HL-60 (cell line): ENCODE measurements around the gene TMEM208.

ENCODE experiments used
- GABPA ChIP-seq: IDR thresholded peaks from 2 replicates; pipeline ENCODE4 v1.6.1; 2012; ENCODE audit warnings: low read depth
- POLR2AphosphoS5 ChIP-seq: IDR thresholded peaks from 2 replicates; pipeline ENCODE4 v1.6.1; 2012; ENCODE audit warnings: low read depth
- TF ChIP-seq, protein P1 (sequence below): IDR thresholded peaks from one replicate; pipeline ENCODE4 v1.5.1; 2011; ENCODE audit warnings: low read length, control low read depth, inconsistent platforms; ENCODE audit not compliant: insufficient read depth
- TF ChIP-seq, protein P2 (sequence below): IDR thresholded peaks from 2 replicates; pipeline ENCODE4 v1.6.1; 2012; ENCODE audit warnings: low read depth; ENCODE audit not compliant: insufficient replicate concordance

DNA sequence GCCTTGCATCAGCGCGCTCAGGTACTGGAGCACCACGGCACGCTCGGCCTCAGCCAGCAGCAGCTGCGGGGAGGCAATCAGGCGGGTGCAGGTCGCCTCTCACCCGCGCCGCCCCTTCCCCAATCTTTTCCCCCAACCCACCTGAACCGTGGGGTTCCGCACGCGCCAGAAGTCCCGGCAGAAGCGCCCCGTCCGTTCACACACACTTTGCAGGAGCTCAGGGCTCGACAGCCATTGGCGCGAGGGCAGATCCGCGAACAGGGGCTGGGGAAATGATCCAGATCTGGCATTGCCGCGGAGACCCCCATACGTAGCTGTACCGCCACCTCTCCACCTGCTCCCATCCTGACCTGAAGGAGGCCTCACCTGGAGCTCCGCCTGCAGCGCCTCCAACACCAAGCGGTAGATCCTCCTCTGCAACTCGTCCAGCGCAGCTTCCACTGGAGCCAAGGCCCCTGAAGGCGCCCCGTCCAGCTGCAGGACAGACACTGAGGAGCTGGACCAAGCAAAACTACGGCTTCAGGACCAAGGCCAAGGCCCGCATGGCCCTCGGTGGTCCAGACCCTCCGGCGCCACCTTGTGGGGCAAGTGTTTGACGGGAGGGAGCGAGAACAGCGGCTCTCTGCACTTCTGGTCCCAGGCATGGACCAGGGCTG lies 41.8 kb upstream of the TMEM208 start:
- TF ChIP-seq GABPA (no peak), POLR2AphosphoS5 (no peak)
- TF ChIP-seq, protein P1, sequence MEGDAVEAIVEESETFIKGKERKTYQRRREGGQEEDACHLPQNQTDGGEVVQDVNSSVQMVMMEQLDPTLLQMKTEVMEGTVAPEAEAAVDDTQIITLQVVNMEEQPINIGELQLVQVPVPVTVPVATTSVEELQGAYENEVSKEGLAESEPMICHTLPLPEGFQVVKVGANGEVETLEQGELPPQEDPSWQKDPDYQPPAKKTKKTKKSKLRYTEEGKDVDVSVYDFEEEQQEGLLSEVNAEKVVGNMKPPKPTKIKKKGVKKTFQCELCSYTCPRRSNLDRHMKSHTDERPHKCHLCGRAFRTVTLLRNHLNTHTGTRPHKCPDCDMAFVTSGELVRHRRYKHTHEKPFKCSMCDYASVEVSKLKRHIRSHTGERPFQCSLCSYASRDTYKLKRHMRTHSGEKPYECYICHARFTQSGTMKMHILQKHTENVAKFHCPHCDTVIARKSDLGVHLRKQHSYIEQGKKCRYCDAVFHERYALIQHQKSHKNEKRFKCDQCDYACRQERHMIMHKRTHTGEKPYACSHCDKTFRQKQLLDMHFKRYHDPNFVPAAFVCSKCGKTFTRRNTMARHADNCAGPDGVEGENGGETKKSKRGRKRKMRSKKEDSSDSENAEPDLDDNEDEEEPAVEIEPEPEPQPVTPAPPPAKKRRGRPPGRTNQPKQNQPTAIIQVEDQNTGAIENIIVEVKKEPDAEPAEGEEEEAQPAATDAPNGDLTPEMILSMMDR: peak; percentile 59
- TF ChIP-seq, protein P2, sequence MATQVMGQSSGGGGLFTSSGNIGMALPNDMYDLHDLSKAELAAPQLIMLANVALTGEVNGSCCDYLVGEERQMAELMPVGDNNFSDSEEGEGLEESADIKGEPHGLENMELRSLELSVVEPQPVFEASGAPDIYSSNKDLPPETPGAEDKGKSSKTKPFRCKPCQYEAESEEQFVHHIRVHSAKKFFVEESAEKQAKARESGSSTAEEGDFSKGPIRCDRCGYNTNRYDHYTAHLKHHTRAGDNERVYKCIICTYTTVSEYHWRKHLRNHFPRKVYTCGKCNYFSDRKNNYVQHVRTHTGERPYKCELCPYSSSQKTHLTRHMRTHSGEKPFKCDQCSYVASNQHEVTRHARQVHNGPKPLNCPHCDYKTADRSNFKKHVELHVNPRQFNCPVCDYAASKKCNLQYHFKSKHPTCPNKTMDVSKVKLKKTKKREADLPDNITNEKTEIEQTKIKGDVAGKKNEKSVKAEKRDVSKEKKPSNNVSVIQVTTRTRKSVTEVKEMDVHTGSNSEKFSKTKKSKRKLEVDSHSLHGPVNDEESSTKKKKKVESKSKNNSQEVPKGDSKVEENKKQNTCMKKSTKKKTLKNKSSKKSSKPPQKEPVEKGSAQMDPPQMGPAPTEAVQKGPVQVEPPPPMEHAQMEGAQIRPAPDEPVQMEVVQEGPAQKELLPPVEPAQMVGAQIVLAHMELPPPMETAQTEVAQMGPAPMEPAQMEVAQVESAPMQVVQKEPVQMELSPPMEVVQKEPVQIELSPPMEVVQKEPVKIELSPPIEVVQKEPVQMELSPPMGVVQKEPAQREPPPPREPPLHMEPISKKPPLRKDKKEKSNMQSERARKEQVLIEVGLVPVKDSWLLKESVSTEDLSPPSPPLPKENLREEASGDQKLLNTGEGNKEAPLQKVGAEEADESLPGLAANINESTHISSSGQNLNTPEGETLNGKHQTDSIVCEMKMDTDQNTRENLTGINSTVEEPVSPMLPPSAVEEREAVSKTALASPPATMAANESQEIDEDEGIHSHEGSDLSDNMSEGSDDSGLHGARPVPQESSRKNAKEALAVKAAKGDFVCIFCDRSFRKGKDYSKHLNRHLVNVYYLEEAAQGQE: peak; percentile 97
